Measurements from ENCODE around the gene MON1A. TPM values are rescaled to one million over a fixed set of nuclear protein-coding genes. Genes with fewer than 3 reads are reported as not detected.
"Not testable (repeated sequence)": the region's sequence is repeated elsewhere in the genome, so short reads cannot be mapped to it uniquely, and the experiment has no call there.

MON1A gene
- total RNA-seq, 1 donor from 2014 or later: 8.4 TPM

- intact Hi-C loops (cut with micrococcal nuclease): no loop called here
- no peak for DNase-seq
- H3K36me3 ChIP-seq: peaks cover 42% of the 10 kb centered on the region
- TF ChIP-seq, protein P1, sequence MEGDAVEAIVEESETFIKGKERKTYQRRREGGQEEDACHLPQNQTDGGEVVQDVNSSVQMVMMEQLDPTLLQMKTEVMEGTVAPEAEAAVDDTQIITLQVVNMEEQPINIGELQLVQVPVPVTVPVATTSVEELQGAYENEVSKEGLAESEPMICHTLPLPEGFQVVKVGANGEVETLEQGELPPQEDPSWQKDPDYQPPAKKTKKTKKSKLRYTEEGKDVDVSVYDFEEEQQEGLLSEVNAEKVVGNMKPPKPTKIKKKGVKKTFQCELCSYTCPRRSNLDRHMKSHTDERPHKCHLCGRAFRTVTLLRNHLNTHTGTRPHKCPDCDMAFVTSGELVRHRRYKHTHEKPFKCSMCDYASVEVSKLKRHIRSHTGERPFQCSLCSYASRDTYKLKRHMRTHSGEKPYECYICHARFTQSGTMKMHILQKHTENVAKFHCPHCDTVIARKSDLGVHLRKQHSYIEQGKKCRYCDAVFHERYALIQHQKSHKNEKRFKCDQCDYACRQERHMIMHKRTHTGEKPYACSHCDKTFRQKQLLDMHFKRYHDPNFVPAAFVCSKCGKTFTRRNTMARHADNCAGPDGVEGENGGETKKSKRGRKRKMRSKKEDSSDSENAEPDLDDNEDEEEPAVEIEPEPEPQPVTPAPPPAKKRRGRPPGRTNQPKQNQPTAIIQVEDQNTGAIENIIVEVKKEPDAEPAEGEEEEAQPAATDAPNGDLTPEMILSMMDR (IDR thresholded peaks at IDR 0.05; ENCODE audit: borderline replicate concordance): no peak
- H3K27ac ChIP-seq (replicated peaks): no peak overlapping the region
- H3K27me3 ChIP-seq (ENCODE audit: low read depth): no peaks in the 10 kb centered on the region
- no peak overlapping the region for H3K4me3 ChIP-seq
- no peaks in the 10 kb centered on the region for H3K9me3 ChIP-seq (replicated peaks)
- H3K4me1 ChIP-seq: peaks cover 27% of the 10 kb centered on the region
Measured at GRCh38 chr3:49908373-49909199, 21.0 kb downstream of the MON1A start.

DNA sequence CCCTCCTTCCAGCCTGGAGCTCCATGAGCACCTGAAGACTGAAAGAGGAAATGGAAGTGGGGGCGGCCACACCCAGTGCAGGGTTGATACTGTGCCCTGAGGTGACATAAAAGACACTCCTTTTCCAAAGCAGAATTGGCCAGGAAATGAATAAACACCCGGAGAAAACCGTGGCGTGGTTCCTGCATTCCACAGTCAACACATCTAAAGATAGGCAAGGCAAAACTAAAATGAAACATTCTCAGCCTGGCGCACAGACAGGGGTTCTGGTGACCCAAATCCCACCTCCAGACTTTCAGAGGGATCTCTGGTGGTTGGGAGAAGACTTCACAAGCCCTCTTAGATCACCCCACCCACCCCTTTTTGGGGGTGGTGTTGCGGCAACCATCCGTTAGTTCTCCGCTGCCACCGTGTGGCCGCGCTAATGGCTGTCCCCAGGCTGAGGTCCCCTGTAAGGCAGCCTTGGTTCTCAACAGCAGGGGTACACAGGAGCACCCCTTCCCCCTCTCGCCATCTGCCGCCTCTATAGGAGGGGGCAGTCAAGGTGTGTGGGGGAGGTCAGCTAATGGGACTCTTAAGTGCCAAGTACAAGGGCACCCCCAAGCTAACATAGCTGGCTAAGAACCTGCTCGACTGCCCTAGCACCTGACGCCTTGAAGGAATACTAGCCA, 23.4 kb downstream of the MON1A start:
- peak overlapping the region; percentile 50 for H3K4me3 ChIP-seq
- no peaks in the 10 kb centered on the region for H3K27me3 ChIP-seq (ENCODE audit: low read depth)
- H3K27ac ChIP-seq (replicated peaks): peak overlapping the region; percentile 59
- H3K9me3 ChIP-seq (replicated peaks): no peaks in the 10 kb centered on the region
- peaks cover 25% of the 10 kb centered on the region for H3K36me3 ChIP-seq
- intact Hi-C loops (cut with micrococcal nuclease): no loop called here
- H3K4me1 ChIP-seq: peaks cover 39% of the 10 kb centered on the region
- TF ChIP-seq, protein P1 (IDR thresholded peaks at IDR 0.05; ENCODE audit: borderline replicate concordance): peak; percentile 80
- DNase-seq: peak; percentile 36

DNA sequence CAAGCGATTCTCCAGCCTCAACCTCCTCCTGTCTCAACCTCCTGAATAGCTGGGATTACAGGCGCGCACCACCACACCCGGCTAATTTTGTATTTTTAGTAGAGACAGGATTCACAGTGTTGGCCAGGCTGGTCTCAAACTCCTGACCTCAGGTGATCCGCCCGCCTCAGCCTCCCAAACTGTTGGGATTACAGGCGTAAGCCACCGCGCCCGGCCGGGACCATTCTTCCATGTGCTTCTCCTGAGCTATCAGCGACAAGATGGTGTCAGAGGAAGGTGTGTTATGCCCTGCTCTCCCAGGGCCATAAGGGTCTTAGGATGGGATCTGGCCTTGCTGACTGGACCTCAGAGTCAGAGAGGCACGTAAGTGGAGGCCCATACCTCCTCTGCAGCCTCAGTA, 25.2 kb downstream of the MON1A start:
- H3K4me3 ChIP-seq; H3K27me3 ChIP-seq (ENCODE audit: low read depth); H3K9me3 ChIP-seq (replicated peaks); intact Hi-C loops (cut with micrococcal nuclease); DNase-seq: not testable (repeated sequence)
- peak overlapping the region; percentile 72 for H3K27ac ChIP-seq (replicated peaks)
- peaks cover 48% of the 10 kb centered on the region for H3K4me1 ChIP-seq
- peaks cover 10% of the 10 kb centered on the region for H3K36me3 ChIP-seq

- Histone ChIP-seq H3K9me3 (replicated peaks) (no peaks in the 10 kb centered on the region), H3K27me3 (ENCODE audit: low read depth) (no peaks in the 10 kb centered on the region), H3K27ac (replicated peaks) (peak within 1 kb of the TSS; percentile 72), H3K4me3 (peak within 1 kb of the TSS; percentile 66), H3K36me3 (peaks cover 3% of the 10 kb centered on the region), H3K4me1 (peaks cover 48% of the 10 kb centered on the region)
- intact Hi-C loops (cut with micrococcal nuclease): no loop called here
- TF ChIP-seq, protein P1 (IDR thresholded peaks at IDR 0.05; ENCODE audit: borderline replicate concordance): no peak
- peak; percentile 76 for DNase-seq
Measured at GRCh38 chr3:49903451-49904424, 25.9 kb downstream of the MON1A start, which contains the start of gene MST1R. Gene MST1R, minus strand, starts transcription at chr3:49903873. Its CDS starts 264 bp downstream, at chr3:49903609.

- H3K4me1 ChIP-seq: peaks cover 48% of the 10 kb centered on the region
- no peaks in the 10 kb centered on the region for H3K27me3 ChIP-seq (ENCODE audit: low read depth)
- no peak for DNase-seq
- peak overlapping the region; percentile 66 for H3K4me3 ChIP-seq
- intact Hi-C loops (cut with micrococcal nuclease): no loop called here
- TF ChIP-seq, protein P1 (IDR thresholded peaks at IDR 0.05; ENCODE audit: borderline replicate concordance): no peak
- H3K36me3 ChIP-seq: no peaks in the 10 kb centered on the region
- peak overlapping the region; percentile 72 for H3K27ac ChIP-seq (replicated peaks)
- no peaks in the 10 kb centered on the region for H3K9me3 ChIP-seq (replicated peaks)
Measured at GRCh38 chr3:49902511-49903345, 26.9 kb downstream of the MON1A start.

All from left ventricle myocardium inferior (tissue), 1 donor.